ENCODE data around the gene SLC9A8.

GRCh38 chr20:49765413-49765736 lies 47.3 kb upstream of the SLC9A8 start:
- no peak for TF ChIP-seq CTCF (IDR thresholded peaks at IDR 0.05 in 4 of 5, conservative IDR thresholded peaks at IDR 0.05 in 1 of 5)
- no peak for TF ChIP-seq POLR2A (IDR thresholded peaks at IDR 0.05)

All from gastrocnemius medialis (tissue), 4 donors.